Adrenal gland (tissue), 12 donors: ENCODE measurements around the gene HOXD11. TPM values are rescaled to one million over a fixed set of nuclear protein-coding genes. Genes with fewer than 3 reads are reported as not detected.

Experiments
- DNase-seq, 7 donors: peaks; one replicate each; pipeline ENCODE4 v3.0.0-alpha.2; 2019 to 2020
- H3K27ac ChIP-seq, 5 donors: fragments of 200-600 bp; sonication (generic) in 4 of 5; 1 replicate in 3 of 5; 2 replicates in 2 of 5; pipeline versions ENCODE4 v1.5.1 to v1.8.0; 2016 to 2020; ENCODE audit warnings: mild to moderate bottlenecking in 1 of 5
- H3K27me3 ChIP-seq: fragments of 200-600 bp; 2 replicates; pipeline ENCODE4 v1.8.0; 2021
- H3K36me3 ChIP-seq, 2 donors: fragments of 200-600 bp; replicated peaks in 1 of 2; 1 replicate in 1 of 2; 2 replicates in 1 of 2; pipeline versions ENCODE4 v1.5.1 to v1.8.0; 2018 to 2022
- H3K4me1 ChIP-seq, 2 donors: fragments of 200-600 bp; replicated peaks in 1 of 2; 1 replicate in 1 of 2; 2 replicates in 1 of 2; pipeline versions ENCODE4 v1.5.1 to v1.8.0; 2018 to 2021
- H3K4me3 ChIP-seq, 4 donors: fragments of 200-600 bp; sonication (generic) in 3 of 4; one replicate each; pipeline ENCODE4 v1.5.1; 2016 to 2018
- H3K9me3 ChIP-seq, 3 donors: fragments of 200-600 bp; sonication (generic) in 1 of 3; replicated peaks in 1 of 3; 1 replicate in 2 of 3; 2 replicates in 1 of 3; pipeline versions ENCODE4 v1.5.1 to v1.8.0; 2016 to 2021
- POLR2A ChIP-seq, 2 donors: fragments of 450-650 bp; IDR thresholded peaks; one replicate each; pipeline ENCODE4 v1.6.1; 2017; ENCODE audit warnings: antibody characterized with exemption in 2 of 2, mild to moderate bottlenecking in 2 of 2, moderate library complexity in 1 of 2
- WGBS, 4 donors: extraction: QIAGEN DNeasy Blood & Tissue Kit in 2 of 4; methylation state at CpG; one replicate each; pipeline versions ENCODE4 v1.1.5 to v1.1.7; 2013 to 2017; 5-methylcytosine and 5-hydroxymethylcytosine counted together
- intact Hi-C, 2 donors: fragments of 100-400 bp; cut with DNase I; formaldehyde crosslinking; loops; one replicate each; pipeline versions ENCODE4 v1.14.1 to v1.15.0; 2022 to 2023
- microRNA counts, 2 donors: library from miRNA; unstranded; fragments of <30 nt; microRNA quantifications; one replicate each; lab custom pipeline; 2016
- microRNA-seq, 3 donors: library from miRNA; unstranded; fragments of <30 nt; microRNA quantifications; one replicate each; pipeline ENCODE4, GENCODE V29; 2017 to 2020
- polyA plus RNA-seq, 3 donors: library from polyadenylated mRNA; stranded (reverse); fragments of 200-250 nt in 2 of 3; fragments of 350-450 nt in 1 of 3; fragmentation: Illumina TruSeq in 1 of 3; extraction: RNeasy Lipid Tissue Mini Kit (QIAGEN cat#74804) in 1 of 3; gene quantifications; one replicate each; pipeline ENCODE4 v1.2.3, GENCODE V29; 2013 to 2014
- small RNA-seq, 2 donors: library from RNA; depleted of rRNA; stranded (forward); fragments of <200 nt; gene quantifications; one replicate each; pipeline ENCODE3, GENCODE V24; 2016
- total RNA-seq, 9 donors: library from RNA; depleted of rRNA in 4 of 9; stranded (reverse); fragments of >200 nt in 4 of 9; fragments of 120-200 nt in 1 of 9; fragmentation: NEBNext Ultra II Directional in 1 of 9; extraction: Animal tissue kit (Norgen Biotek cat#: 25700) in 1 of 9; gene quantifications; one replicate each; pipeline versions ENCODE4 v1.1.0 to v1.2.4, GENCODE V29; 2013 to 2023
- TF ChIP-seq, protein P1 (sequence below), 6 experiments: fragments of 450-650 bp in 4 of 6; fragments of 200-600 bp in 2 of 6; sonication (generic) in 1 of 6; IDR thresholded peaks; 1 replicate in 5 of 6; 2 replicates in 1 of 6; pipeline versions ENCODE4 v1.5.1 to v1.8.0; 2016 to 2021; ENCODE audit warnings: antibody characterized with exemption in 6 of 6, mild to moderate bottlenecking in 2 of 6, moderate library complexity in 1 of 6
- donor health status: healthy with polysubstance abuse.
- donor health status: Bipolar disorder and iron deficiency.
- donor health status: DM: yes; HTN: yes; CAD: no.
- donor health status: DM: no; HTN: no; CAD: no.
- donor health status: DM: no; HTN: no; CAD: no.
- donor health status: DM: yes; HTN: yes; CAD: no.

Gene HOXD11
- total and polyA plus RNA-seq, 12 donors = not detected

DNA sequence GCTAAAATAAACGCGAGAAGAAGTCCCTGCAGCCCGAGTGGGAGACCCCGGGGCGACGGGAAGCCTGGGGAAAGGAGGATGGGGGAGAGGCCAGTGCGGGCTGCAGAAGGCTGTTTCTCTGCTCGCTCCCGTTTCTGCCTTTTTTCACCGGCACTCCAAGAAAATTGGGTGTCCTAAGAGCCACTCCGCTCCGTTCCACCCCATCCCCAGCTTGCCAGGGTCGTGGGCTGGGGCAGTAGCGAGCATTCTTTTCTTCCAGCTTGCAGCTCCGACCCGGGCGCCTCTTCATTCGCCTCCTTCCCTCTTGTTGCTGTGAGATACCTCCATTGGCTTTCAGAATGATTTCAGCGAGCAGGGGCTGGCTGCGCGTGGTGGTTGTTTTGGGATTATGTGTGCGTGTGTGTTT is 51.1 kb downstream of the HOXD11 start:
- TF ChIP-seq, protein P1, sequence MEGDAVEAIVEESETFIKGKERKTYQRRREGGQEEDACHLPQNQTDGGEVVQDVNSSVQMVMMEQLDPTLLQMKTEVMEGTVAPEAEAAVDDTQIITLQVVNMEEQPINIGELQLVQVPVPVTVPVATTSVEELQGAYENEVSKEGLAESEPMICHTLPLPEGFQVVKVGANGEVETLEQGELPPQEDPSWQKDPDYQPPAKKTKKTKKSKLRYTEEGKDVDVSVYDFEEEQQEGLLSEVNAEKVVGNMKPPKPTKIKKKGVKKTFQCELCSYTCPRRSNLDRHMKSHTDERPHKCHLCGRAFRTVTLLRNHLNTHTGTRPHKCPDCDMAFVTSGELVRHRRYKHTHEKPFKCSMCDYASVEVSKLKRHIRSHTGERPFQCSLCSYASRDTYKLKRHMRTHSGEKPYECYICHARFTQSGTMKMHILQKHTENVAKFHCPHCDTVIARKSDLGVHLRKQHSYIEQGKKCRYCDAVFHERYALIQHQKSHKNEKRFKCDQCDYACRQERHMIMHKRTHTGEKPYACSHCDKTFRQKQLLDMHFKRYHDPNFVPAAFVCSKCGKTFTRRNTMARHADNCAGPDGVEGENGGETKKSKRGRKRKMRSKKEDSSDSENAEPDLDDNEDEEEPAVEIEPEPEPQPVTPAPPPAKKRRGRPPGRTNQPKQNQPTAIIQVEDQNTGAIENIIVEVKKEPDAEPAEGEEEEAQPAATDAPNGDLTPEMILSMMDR (IDR thresholded peaks at IDR 0.05) = no peak
- TF ChIP-seq POLR2A (IDR thresholded peaks at IDR 0.05) = no peak
- no peaks in the 10 kb centered on the region for H3K9me3 ChIP-seq
- no peak overlapping the region for H3K27ac ChIP-seq
- H3K36me3 ChIP-seq = peaks cover 0 to 25% of the 10 kb centered on the region in 2 donors
- no peak overlapping the region for H3K4me3 ChIP-seq
- DNase-seq = peak in 1 of 7 donors; percentile 49
- intact Hi-C loops = no loop called here
- no peaks in the 10 kb centered on the region for H3K27me3 ChIP-seq
- 68 to 84% (median 75%) methylated on average over 22 of the region's 22 CpGs for WGBS, 4 donors
- H3K4me1 ChIP-seq = no peaks in the 10 kb centered on the region

DNA sequence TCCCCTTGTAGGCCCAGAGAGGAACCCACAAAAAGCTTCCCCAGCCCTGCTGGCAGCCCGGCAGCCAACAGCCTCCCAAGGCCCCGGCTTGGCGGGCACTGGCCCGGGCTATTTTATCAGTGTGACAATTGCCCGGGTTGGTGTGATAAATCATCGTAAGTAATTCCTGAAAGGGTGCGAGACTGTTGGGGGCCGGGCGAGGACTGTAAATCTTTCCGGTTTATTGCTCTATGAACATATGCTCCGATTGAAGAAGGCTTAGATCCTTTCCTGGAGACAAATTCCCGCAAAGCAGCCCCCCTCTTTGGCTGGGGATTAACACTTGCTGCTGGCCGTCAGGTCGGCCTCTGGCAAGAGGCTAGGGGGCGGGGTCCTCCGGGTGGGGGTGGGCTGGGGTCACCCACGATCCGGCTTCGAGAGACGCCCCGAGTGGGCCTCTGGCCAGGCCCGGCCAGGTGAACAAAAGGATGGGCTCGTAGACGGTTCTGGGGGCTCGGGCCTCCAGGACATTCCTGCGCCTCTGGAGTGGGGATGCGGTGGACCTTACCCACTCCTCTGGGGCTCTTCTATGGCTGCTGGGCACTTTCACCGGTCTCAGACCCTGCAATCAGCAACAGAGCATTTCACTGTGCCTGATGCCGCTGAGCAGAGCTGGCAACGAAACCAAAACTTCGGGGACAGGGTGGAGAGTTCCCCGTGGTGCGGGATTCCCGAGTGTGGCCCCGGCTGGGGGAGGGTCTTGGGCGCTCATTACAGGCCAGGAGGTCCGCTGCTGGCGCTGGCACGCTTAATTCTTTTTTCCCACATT is 52.0 kb downstream of the HOXD11 start:
- 68 to 82% (median 71%) methylated on average over 12 to 39 of the region's 39 CpGs for WGBS, 4 donors
- no peak overlapping the region for H3K4me3 ChIP-seq
- peak in 1 of 7 donors; percentile 50 for DNase-seq
- no peaks in the 10 kb centered on the region for H3K9me3 ChIP-seq
- H3K36me3 ChIP-seq = peaks cover 0 to 16% of the 10 kb centered on the region in 2 donors
- intact Hi-C loops = no loop called here
- no peak for TF ChIP-seq POLR2A (IDR thresholded peaks at IDR 0.05)
- TF ChIP-seq, protein P1 (IDR thresholded peaks at IDR 0.05) = no peak
- H3K4me1 ChIP-seq = no peaks in the 10 kb centered on the region
- H3K27me3 ChIP-seq = no peaks in the 10 kb centered on the region
- H3K27ac ChIP-seq = no peak overlapping the region

MicroRNA genes within 50 kb of the gene (microRNA counts, 767-probe panel; counts per million panel counts)
- microRNA hsa-miR-10b-5p (lab: Ali Mortazavi, UCI) = 5,427 to 5,700 counts per million in 2 donors

Small RNAs within 50 kb of the gene (microRNA-seq; reads per million reads assigned to microRNA genes)
- gene MIR10B = 25,327 to 35,690 (median 31,586) reads per million in 3 donors

Small RNAs within 50 kb of the gene (small RNA-seq; reads per million reads assigned to genes)
- 176,060 to 229,219 reads per million in 2 donors for gene MIR10B

Other genes starting within 250 kb of the HOXD11 start
- 10 to 100 TPM in 8 of 9 donors, 1 to 10 TPM in 1; 6.4 to 32.7 (median 21.6) TPM for gene LNPK, start 105.0 kb upstream of the HOXD11 start, total RNA-seq
- 10 to 100 TPM in 1 of 3 donors, 1 to 10 TPM in 2; 2.6 to 20.8 (median 2.9) TPM for gene LNPK, start 105.0 kb upstream of the HOXD11 start, polyA plus RNA-seq
- gene EVX2, start 23.3 kb upstream of the HOXD11 start, total RNA-seq = not detected
- gene EVX2, start 23.3 kb upstream of the HOXD11 start, polyA plus RNA-seq = not detected
- not detected for gene HOXD13, start 14.6 kb upstream of the HOXD11 start, total RNA-seq
- not detected for gene HOXD13, start 14.6 kb upstream of the HOXD11 start, polyA plus RNA-seq
- not detected for gene HOXD12, start 7.5 kb upstream of the HOXD11 start, total RNA-seq
- gene HOXD12, start 7.5 kb upstream of the HOXD11 start, polyA plus RNA-seq = not detected
- gene HOXD10, start 9.5 kb downstream of the HOXD11 start, total RNA-seq = under 1 TPM in 3 of 9 donors, not detected in 6; 0.14 to 0.33 (median 0.23) TPM
- under 1 TPM in 1 of 3 donors, not detected in 2; 0.11 TPM for gene HOXD10, start 9.5 kb downstream of the HOXD11 start, polyA plus RNA-seq
- 10 to 100 TPM in 4 of 9 donors, 1 to 10 TPM in 5; 2.4 to 35.6 (median 8.7) TPM for gene HOXD9, start 15.4 kb downstream of the HOXD11 start, total RNA-seq
- 1 to 10 TPM; 2.5 to 7.6 (median 7.5) TPM for gene HOXD9, start 15.4 kb downstream of the HOXD11 start, polyA plus RNA-seq
- 10 to 100 TPM; 11.3 to 46.2 (median 35.0) TPM for gene HOXD8, start 22.4 kb downstream of the HOXD11 start, total RNA-seq
- gene HOXD8, start 22.4 kb downstream of the HOXD11 start, polyA plus RNA-seq = 10 to 100 TPM; 14.4 to 19.8 (median 17.3) TPM
- 10 to 100 TPM in 4 of 9 donors, 1 to 10 TPM in 5; 1.9 to 20.2 (median 8.1) TPM for gene HOXD4, start 44.3 kb downstream of the HOXD11 start, total RNA-seq
- 10 to 100 TPM in 2 of 3 donors, 1 to 10 TPM in 1; 2.2 to 38.5 (median 27.0) TPM for gene HOXD4, start 44.3 kb downstream of the HOXD11 start, polyA plus RNA-seq
- gene HOXD3, start 50.0 kb downstream of the HOXD11 start, total RNA-seq = 10 to 100 TPM in 4 of 9 donors, 1 to 10 TPM in 5; 3.3 to 41.3 (median 9.7) TPM
- gene HOXD3, start 50.0 kb downstream of the HOXD11 start, polyA plus RNA-seq = 10 to 100 TPM in 2 of 3 donors, 1 to 10 TPM in 1; 2.0 to 15.9 (median 12.5) TPM
- under 1 TPM in 5 of 9 donors, not detected in 4; 0.18 to 0.72 (median 0.41) TPM for gene HOXD1, start 81.4 kb downstream of the HOXD11 start, total RNA-seq
- gene HOXD1, start 81.4 kb downstream of the HOXD11 start, polyA plus RNA-seq = under 1 TPM; 0.18 to 0.24 (median 0.20) TPM
- 10 to 100 TPM; 21.2 to 72.0 (median 34.3) TPM for gene MTX2, start 162.2 kb downstream of the HOXD11 start, total RNA-seq
- gene MTX2, start 162.2 kb downstream of the HOXD11 start, polyA plus RNA-seq = 10 to 100 TPM; 41.6 to 79.4 (median 52.3) TPM